HG03139 (cell line): ENCODE data around the gene GNPAT.

Source experiments
- ATAC-seq: cut with Tn5 transposase; IDR thresholded peaks from one replicate; pipeline ENCODE4 v1.9.1; 2021; ENCODE audit not compliant: unreplicated experiment

Gene GNPAT

DNA sequence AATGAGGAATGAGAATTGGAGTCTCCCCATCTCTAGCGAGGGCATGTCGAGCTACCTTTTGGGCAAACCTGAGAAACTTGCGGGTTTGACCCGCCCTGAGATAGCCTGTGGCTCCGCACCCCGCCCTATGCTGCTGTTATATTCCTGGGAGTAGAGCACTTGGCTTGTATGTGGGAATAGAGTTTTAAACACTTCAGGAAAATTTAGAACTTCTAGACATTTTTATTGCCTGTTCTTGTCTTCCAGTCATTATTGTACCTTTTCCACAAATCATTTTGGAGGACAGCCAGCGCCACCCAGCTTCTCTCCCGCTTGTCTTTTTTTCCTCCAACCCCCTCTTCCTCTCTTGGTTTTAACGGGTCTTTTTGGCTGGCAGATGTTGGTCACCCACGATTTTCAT lies 738 bp downstream of the GNPAT start:
- peak; percentile 18 for ATAC-seq

DNA sequence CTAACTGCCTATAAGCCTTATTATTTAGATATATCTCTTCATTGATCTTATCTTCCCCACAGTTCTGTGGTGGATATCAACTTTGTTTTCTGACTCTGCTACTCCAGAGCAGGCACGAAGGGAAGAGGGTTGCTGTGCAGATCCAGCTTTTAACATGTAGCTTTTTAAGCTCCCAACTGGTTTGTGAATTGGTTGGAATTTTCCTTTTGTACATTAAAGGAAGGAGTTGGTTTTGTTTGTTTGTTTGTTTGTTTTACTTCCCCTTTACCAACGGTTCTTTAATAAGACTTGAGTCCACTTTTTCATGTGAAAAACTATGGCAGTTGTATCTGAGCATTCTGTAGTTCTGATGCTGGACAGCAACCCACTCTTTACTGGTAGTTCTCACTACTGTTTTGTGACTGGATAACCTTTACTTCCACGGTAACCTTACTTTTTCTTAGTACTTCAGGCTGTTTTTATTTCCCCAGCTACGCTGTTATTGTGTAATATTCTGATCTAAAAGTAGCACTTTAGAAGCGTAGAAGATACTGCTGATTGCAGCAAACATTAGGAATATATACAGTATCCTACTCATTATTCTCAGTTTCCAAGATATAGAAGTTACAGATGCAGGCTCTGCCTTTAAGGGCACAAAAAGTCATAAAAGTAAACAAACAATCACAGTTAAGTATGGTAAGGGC lies 1.6 kb downstream of the GNPAT start:
- ATAC-seq, result no peak

DNA sequence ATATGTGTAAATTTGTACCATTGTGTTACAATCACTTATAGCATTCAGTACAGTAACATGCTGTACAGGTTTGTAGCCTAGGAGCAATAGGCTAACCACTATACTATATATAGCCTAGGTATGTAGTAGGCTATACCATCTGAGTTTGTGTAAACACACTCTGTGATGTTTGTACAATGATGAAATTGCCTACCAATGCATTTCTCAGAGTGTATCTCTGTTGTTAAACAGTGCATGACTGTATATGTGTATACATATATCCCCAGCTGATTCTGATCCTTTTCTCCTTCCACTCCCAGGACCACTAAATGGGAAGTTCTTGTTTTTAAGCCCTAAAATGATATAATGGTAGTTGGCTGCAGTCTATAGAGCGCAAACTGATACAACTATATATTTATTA lies 7.8 kb downstream of the GNPAT start:
- ATAC-seq, result no peak

DNA sequence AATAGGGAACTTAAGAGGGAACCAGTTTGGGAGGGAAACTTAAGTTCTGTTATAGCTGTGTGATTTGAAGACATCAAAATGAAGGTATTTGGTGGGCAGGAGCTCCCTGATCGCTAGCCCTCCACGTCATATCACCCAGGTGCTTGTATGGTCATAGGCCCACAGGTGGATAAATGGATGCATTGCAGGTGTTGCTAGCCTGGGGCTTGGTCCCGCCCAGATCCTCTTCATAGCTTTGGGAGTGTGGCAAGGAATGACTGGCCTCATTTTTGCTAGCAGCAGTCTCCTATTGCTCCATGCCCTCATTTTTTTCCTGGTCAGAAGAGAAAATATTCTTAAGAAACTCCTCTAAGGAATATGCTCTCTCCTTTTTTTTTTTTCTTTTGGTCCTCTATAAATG lies 11.3 kb downstream of the GNPAT start:
- ATAC-seq, result no peak

DNA sequence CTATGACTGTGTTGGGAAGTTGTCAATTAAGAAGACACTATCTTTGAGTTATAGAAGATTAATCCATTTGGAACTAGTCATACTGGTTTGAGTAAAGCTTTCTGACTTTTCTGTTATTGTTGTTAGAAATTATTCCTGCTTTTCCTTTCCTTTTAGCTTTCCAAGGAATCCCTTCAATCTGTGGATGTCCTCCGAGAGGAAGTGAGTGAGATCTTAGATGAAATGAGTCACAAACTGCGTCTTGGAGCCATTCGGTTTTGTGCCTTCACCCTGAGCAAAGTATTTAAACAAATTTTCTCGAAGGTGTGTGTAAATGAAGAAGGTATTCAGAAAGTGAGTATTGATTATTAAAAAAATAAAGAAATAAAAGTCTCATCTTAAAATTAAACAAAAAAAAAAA lies 19.3 kb downstream of the GNPAT start:
- no peak for ATAC-seq

DNA sequence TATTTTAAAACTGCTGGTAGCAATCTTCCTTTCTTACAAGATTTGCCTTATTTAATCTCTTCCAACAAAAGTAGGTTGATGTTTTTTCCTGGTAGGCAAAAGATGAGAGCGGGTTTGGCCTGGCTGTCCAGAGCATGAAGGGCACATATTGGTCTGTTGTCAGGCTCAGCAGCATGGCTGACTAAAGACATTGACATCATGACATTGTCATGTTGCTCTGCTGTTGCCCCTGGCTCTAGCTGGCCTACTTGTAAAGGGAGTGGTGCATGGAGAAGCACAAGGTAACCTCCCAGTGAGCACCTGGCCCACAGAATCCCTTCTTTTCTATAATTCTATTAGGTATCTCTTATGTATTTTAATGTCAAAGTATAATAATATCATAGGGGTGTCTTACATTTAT lies 23.6 kb downstream of the GNPAT start:
- no peak for ATAC-seq

DNA sequence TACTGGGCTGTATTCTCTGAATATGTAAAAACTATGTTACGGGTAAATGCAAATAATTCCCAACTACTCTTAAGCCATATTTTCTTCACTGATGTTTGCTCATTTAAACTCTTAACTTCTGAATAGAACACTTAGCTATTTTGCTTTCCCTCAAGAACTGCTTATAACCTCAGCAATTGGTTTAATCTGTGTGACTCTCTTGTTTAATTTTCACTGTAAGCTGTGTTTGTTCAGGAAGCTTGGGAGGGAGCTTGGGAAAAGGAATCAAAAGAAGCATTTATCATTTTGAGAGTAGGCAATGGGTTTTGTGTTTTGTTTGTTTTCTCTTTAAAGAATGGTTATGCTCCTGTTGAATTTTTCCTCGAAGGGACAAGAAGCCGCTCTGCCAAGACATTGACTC lies 24.4 kb downstream of the GNPAT start:
- no peak for ATAC-seq

DNA sequence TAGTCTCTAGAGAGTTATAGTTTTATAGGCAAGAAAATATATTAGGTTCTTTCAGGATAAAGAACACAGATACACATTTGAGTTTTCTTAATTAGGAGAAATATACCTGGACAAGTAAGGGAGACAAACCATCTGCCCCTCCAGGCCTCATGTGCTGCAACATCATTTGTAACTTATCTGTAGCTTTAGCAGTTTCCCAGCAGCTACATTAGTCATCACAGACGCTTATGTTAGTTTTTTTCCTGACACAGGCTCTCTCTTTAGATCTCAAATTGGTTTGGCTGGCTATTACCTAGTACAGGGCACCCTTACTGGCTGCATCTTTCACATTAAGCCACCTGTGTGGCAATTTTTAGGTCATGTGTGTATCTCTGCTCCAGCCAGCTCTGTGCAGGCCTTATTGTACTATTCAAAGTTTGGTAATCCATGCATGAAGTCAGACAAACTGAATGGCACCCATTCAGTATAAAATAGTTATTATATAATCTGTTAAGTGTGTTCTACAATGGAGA lies 25.9 kb downstream of the GNPAT start:
- ATAC-seq, result no peak

DNA sequence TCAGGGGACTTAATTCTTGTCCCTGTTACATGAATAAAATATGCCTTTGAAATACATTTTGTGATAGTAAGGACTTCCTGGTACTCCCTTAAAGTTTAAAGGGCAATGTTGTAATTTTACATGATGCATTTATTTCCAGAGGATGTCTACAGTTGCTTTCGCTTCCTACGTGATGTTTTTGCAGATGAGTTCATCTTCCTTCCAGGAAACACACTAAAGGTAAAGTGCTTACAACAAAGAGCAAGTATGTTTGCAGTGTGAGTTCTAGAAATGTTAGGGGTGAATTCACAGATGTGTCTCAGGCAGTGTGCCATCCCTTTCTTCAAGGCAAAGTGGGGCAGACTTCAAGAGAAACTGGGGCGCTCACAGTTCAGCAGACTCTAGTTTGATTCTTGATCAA lies 31.2 kb downstream of the GNPAT start:
- no peak for ATAC-seq

DNA sequence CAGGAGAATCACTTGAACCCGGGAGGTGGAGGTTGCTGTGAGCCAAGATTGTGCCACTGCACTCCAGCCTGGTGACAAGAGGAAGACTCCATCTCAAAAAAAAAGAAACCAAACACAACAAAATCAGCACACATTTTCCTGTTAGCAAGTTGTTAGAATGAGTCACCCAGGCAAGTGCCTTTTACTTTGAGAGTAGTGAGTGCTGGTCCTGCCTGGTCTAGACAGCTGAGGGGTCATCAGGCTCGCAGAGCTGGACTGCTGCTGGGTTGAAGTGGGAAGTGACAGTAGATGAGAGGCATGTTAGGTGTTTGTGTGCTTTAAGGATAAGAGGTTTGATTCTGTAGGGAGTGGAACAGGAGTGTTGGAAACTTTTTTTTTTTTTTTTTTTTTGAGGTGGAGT lies 31.9 kb downstream of the GNPAT start:
- ATAC-seq, result no peak

DNA sequence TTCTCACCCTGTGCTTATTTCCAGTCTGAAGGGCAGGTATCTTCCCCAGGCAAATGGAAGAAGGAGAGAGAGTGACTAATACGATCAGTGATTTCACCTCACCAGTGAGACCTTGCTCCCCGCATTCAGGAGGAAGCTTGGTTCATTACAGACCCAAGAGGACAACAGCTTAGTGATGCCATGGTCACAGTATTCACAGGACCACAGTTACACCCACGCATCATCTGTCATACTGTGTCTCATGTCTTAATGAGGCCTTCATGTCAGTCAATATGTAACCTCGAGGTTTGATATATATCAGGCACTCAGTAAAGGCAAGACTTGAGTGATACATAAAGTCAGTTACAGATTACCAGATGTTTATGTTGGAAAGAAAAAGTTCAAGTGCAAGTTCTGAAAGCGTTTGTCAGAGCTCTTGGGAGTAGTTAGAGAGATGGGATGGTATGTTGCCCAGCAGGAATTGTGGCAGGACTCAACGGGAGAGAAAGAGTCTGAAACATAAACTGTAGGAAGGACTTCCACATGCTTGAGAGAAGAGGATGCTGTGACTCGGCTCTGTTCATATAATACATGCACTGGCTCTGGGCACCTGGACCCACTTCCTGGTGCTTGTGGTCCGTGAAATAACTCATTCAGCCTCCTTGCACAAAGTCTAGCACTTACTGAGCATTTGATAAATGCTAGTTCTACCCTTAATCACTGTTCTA lies 33.3 kb downstream of the GNPAT start:
- ATAC-seq, result no peak

DNA sequence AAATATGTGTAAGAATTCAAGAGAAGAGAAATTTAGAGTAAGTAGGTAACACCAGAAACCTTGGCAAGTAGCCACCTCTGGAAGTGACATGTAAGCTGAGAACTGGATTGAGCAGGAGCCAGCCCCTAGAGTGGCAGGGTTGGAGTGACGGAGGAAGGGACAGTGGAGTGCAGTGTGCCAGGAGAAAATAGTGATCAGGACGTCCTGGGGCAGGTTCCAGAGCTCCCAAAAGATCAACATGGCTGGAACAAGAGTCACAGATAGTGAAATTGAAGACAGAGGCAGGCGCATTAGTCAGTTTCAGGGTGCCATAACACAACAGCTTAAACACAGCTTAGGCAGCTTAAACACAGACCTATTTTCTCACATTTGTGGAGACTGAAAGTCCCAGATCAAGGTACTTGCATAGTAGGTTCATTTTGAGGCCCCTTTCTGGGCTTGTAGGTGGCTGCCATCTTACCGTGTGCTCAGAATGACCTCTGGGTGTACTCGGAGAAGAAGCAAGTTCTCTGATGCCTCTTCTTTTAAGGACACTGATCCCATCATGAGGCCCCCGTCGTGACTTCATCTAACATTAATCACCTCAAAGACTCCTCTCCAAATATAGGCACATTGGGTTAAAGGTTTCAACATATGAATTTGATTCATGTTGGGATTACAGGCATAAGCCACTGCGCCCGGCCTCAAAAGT lies 37.2 kb downstream of the GNPAT start:
- no peak for ATAC-seq

DNA sequence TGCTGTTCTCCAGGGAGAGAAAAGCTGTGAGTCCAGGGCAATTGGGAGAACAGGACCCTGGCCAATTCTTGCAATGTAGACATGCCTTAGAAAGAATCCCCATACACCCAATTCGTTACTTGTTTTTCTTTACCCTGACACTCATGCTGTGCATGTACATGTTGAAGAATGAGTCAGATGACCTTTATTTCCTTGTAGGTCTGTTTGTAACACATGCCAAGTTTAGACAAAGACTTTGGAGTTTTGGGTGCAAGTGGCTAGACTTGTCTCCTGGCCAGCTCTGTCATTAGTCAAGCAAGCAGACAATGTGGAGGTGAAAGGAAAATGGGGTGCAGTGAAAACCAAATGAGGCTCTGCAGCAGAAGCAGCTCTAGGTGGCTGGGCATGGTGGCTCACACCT lies 38.1 kb downstream of the GNPAT start:
- no peak for ATAC-seq

DNA sequence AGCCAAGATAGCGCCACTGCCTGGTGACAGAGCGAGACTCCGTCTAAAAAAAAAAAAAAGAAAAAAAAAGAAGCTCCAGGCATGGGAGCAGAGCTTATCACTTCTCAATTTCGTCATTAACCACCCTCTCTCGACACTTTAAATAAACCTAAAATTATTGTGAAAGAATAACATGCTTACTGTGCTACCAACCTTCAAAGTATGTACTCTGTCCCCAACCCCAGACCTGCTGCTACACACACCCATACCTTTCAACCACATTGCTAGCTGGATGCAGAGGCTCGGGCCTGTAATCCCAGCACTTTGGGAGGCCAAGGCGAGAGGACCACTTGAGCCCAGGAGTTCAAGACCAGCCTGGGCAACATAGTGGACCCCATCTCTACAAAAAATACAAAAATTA lies 38.7 kb downstream of the GNPAT start:
- no peak for ATAC-seq

DNA sequence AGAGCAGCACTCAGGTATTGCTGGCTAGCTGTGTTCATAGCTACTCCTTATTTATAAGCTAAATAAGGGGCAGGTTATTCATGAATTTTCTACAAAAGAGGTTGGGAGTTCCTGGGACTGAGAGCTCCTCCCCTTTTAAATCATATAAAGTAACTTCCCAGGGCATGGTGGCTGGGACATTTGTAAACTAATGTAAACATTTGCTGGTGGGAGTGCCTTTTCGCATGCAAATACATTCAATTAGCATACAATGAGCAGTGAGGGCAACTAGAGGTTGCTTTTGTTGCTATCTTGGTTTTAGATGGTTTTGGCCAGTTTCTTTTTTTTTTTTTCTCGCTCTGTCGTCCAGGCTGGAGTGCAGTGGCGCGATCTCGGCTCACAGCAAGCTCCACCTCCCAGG lies 43.4 kb downstream of the GNPAT start:
- ATAC-seq, result no peak

DNA sequence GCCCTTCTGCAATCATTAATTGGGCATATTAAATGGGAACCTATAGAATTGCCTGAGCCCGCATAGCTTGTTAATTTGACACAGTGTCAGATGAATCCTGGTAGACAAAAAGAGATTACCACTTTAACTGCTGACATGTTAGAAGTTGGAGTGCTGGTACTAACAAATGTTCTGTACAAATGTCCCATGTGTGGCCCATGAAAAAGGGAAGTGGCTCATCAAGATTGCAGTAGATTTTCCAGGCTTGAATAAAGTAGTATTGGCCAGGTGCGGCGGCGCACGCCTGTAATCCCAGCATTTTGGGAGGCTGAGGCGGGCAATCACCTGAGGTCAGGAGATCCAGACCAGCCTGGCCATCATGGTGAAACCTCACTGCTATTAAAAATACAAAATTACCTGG lies 45.6 kb downstream of the GNPAT start:
- no peak for ATAC-seq

DNA sequence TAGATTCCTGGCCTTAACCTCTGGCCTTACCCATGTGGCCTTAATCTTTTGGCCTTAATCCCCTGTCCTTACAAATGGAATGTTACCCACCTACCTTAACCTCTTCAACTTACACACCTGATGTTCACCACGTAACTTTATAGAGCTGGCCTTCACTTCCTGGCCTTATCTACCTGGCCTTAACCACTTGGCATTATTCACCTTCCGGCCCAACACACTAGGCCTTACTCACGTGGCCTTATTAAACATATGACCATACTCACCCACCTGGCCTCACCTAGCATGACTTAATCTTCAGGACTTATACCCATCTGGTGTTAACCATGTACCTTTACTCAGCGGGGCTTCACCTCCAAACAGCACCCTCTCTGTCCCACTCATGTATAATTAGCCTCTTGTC lies 54.9 kb downstream of the GNPAT start:
- ATAC-seq, result no peak

DNA sequence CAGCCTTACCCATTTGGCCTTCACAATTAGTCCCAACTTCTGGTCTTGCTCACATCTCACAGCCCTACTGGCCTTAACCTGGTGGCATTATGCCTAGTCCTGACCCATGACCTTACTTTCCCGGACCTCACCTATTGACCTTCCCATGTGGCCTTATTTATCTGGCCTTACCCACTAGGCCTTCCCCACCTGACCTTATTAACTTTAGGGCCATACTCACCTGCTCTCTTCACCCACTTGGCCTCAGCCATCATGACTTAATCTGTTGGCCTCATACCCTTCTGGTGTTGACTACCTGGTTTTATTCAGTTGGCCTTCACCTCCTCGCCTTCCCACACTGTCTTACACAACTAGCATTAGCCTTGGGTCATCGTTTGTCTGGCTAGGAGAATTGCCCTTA lies 61.0 kb downstream of the GNPAT start:
- ATAC-seq, result no peak

DNA sequence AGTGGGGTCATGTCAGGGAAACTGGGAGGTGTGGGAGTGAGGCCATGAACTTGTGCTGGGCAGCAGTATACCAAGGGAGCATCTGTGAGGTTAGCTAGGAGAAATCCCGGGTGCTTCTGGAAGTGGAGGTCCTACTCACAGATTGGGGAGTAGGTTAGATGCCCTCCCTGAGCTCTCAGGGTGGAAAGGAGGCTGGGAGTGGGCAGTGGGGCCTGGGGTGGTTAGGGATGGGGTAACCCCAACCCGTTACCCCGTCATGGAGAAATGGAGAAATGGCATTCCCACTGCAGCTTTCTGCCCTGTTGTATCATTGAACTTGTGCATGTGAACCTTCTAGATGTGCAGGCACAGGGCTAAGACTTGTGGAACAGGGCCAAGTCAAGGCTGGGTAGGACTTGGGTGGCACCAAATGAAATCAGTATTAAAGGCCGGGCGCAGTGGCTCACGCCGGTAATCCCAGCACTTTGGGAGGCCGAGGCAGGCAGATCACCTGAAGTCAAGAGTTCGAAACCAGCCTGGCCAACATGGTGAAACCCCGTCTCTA lies 69.5 kb downstream of the GNPAT start:
- no peak for ATAC-seq

DNA sequence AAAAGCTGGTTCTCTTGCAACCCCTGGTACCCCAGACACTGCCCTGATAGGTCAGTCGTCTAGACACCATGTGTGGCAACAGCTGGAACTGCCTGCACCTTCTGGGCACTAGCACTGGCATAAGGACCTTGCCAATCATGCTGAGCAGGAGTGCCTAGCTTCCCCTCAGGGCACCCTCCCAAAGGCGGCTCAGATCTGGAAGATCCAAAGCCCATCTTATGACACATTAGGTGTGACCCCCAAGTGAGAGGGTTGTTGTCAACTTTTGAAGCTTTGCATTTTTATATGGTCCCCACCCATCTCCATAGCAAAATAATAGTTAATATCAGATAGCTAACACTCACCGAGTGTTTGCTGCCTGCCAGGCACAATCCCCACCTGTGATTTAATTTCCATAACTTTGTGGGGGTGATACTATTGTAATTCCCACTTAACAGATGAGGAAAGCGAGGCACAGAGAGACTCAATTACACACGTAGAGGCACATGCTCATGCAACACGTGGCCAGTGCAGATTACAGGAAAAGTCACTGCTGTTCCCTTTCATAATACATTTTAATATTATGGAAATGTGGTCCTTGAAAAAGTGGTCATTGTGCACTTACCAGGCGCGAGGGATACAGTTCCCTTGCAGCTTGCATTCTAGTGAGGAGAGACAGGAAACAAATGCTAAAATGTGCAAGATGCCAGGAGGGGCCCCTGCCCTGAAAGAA lies 70.9 kb downstream of the GNPAT start:
- ATAC-seq, result no peak

DNA sequence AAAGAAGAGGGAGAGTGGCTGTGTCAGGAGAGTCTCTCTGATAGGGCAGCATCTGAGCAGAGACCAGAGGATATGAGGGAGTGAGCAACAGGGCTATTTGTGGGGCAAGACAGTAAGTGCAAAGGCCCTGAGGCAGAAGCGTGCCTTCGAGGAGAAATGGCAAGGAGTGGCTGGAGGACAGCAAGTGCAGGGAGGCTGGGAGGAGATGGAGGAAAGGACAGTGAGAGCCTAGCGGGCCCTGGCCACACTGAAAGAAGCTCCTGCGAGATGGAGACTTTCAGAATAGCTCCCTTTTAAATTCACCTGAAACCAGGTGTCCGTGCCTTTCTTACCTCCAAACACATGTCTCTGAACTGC lies 71.4 kb downstream of the GNPAT start:
- ATAC-seq, result no peak
